B cell (primary cell): ENCODE measurements around the gene DNASE1L2. TPM values are rescaled to one million over a fixed set of nuclear protein-coding genes. Genes with fewer than 3 reads are reported as not detected.

Experiments used
- ATAC-seq: fragments of 200-7000 bp; cut with Tn5 transposase; one replicate; pipeline ENCODE4 v1.10.0; 2021; ENCODE audit warnings: low read depth, mild to moderate bottlenecking, moderate number of reproducible peaks, moderate library complexity
- CTCF ChIA-PET: fragments of 350-600 bp; sonication (Branson Sonifier 250); formaldehyde crosslinking; loops from one replicate; lab custom pipeline; 2021; ENCODE audit warnings: antibody characterized with exemption, inconsistent platforms; lab: Charles Lee
- POLR2A ChIA-PET: fragments of 350-600 bp; sonication (Branson Sonifier 250); formaldehyde crosslinking; loops from one replicate; lab custom pipeline; 2021; ENCODE audit warnings: antibody characterized with exemption; lab: Charles Lee
- DNase-seq: peaks from one replicate; pipeline ENCODE4 v3.0.0; 2013
- H2AFZ ChIP-seq: 2 replicates; pipeline ENCODE4 v1.6.1; 2012; ENCODE audit warnings: mild to moderate bottlenecking, low read depth, low read length; ENCODE audit not compliant: insufficient read depth, poor library complexity, severe bottlenecking
- H3K27ac ChIP-seq, 2 donors: 1 replicate in 1 of 2; 2 replicates in 1 of 2; pipeline ENCODE4 v1.5.1; 2012 to 2013; ENCODE audit warnings: low read length in 2 of 2, mild to moderate bottlenecking in 2 of 2, moderate library complexity in 1 of 2
- H3K27me3 ChIP-seq, 4 experiments: fragments of 200-600 bp in 1 of 4; sonication (generic) in 1 of 4; replicated peaks in 1 of 4; 1 replicate in 2 of 4; 2 replicates in 2 of 4; pipeline versions ENCODE4 v1.6.1 to v1.7.0; 2013 to 2016; ENCODE audit warnings: low read length in 3 of 4, mild to moderate bottlenecking in 2 of 4, mixed read lengths in 1 of 4, moderate library complexity in 1 of 4; ENCODE audit not compliant: insufficient read depth in 4 of 4, control insufficient read depth in 3 of 4; ENCODE audit errors: control extremely low read depth in 1 of 4
- H3K36me3 ChIP-seq, 2 experiments: replicated peaks in 1 of 2; 1 replicate in 1 of 2; 2 replicates in 1 of 2; pipeline versions ENCODE4 v1.6.1 to v1.7.1; 2013; ENCODE audit warnings: low read length in 1 of 2; ENCODE audit not compliant: insufficient read depth in 2 of 2, control insufficient read depth in 1 of 2; ENCODE audit errors: control extremely low read depth in 1 of 2, extremely low read depth in 1 of 2
- H3K4me1 ChIP-seq, 2 donors: fragments of 200-600 bp in 1 of 2; sonication (generic) in 1 of 2; 1 replicate in 1 of 2; 2 replicates in 1 of 2; pipeline versions ENCODE4 v1.5.1 to v1.6.1; 2013 to 2017; ENCODE audit warnings: low read length in 2 of 2; ENCODE audit not compliant: control insufficient read depth in 2 of 2, insufficient read depth in 2 of 2
- H3K4me2 ChIP-seq: replicated peaks from 2 replicates; pipeline ENCODE3; 2012; ENCODE audit warnings: mild to moderate bottlenecking, low read depth, low read length; ENCODE audit not compliant: poor library complexity, severe bottlenecking
- H3K4me3 ChIP-seq, 5 experiments: fragments of 200-600 bp in 1 of 5; sonication (generic) in 1 of 5; 1 replicate in 3 of 5; 2 replicates in 2 of 5; pipeline versions ENCODE4 v1.5.1 to v1.7.0; 2011 to 2016; ENCODE audit warnings: low read length in 4 of 5, mild to moderate bottlenecking in 4 of 5, low read depth in 2 of 5, control low read depth in 1 of 5, moderate library complexity in 1 of 5; ENCODE audit not compliant: insufficient read depth in 1 of 5; ENCODE audit errors: control extremely low read depth in 1 of 5, extremely low read depth in 1 of 5
- H3K79me2 ChIP-seq: fragments of 200-600 bp; sonication (generic); one replicate; pipeline ENCODE4 v1.6.0; 2016; ENCODE audit warnings: low read length; ENCODE audit not compliant: control insufficient read depth, insufficient read depth
- H3K9ac ChIP-seq: fragments of 200-600 bp; sonication (generic); 2 replicates; pipeline ENCODE4 v1.6.1; 2017; ENCODE audit warnings: mild to moderate bottlenecking, low read length, moderate library complexity
- H3K9me3 ChIP-seq, 3 donors: one replicate each; pipeline versions ENCODE4 v1.6.1 to v1.7.1; 2013; ENCODE audit warnings: low read length in 2 of 3; ENCODE audit not compliant: control insufficient read depth in 2 of 3, insufficient read depth in 1 of 3; ENCODE audit errors: control extremely low read depth in 1 of 3
- H4K20me1 ChIP-seq: 2 replicates; pipeline ENCODE4 v1.6.0; 2012; ENCODE audit warnings: mild to moderate bottlenecking, low read length; ENCODE audit not compliant: insufficient read depth, control insufficient read depth, poor library complexity, severe bottlenecking
- H3K27ac Mint-ChIP-seq: one replicate; pipeline ENCODE4 v1.8.0; 2021; ENCODE audit warnings: mixed read lengths
- H3K27me3 Mint-ChIP-seq: one replicate; pipeline ENCODE4 v1.8.0; 2021; ENCODE audit warnings: mixed read lengths
- H3K4me1 Mint-ChIP-seq: one replicate; pipeline ENCODE4 v1.8.0; 2021; ENCODE audit warnings: mixed read lengths
- H3K4me3 Mint-ChIP-seq: one replicate; pipeline ENCODE4 v1.8.0; 2021; ENCODE audit warnings: mixed read lengths
- H3K9me3 Mint-ChIP-seq: one replicate; pipeline ENCODE4 v1.8.0; 2022; ENCODE audit warnings: mixed read lengths; ENCODE audit not compliant: insufficient read depth
- CTCF ChIP-seq: fragments of 200-600 bp; IDR thresholded peaks from one replicate; pipeline ENCODE4 v1.8.0; 2022; ENCODE audit warnings: antibody characterized with exemption, mild to moderate bottlenecking
- EZH2 ChIP-seq: IDR thresholded peaks from 2 replicates; pipeline ENCODE4 v1.6.1; 2012; ENCODE audit warnings: borderline replicate concordance, low read depth, mild to moderate bottlenecking, moderate library complexity, low read length; ENCODE audit not compliant: insufficient read depth, poor library complexity, severe bottlenecking
- WGBS: methylation state at CpG from one replicate; pipeline ENCODE4 v1.1.5; 2013; ENCODE audit warnings: missing lambda C conversion rate; ENCODE audit not compliant: insufficient coverage; 5-methylcytosine and 5-hydroxymethylcytosine counted together
- intact Hi-C: fragments of 100-400 bp; cut with micrococcal nuclease; formaldehyde crosslinking; loops from one replicate; pipeline ENCODE4 v1.10.0; 2022
- polyA plus RNA-seq: library from polyadenylated mRNA; depleted of rRNA; stranded (reverse); fragments of >200 nt; gene quantifications from 2 replicates; pipeline ENCODE4 v1.2.3, GENCODE V29; 2012
- total RNA-seq, 2 donors: library from RNA; stranded (reverse); fragments of 120-200 nt in 1 of 2; gene quantifications; 1 replicate in 1 of 2; 2 replicates in 1 of 2; pipeline versions ENCODE4 v1.2.3 to v1.2.4, GENCODE V29; 2013 to 2022

DNASE1L2 gene
- total and polyA plus RNA-seq, 2 donors (not counting 1 experiment from before 2014, with no cell fraction given) = 1.1 to 1.6 TPM

GRCh38 chr16:2205104-2205966 is 30.9 kb upstream of the DNASE1L2 start, which contains the start of gene MLST8:
Gene MLST8, plus strand, starts transcription at chr16:2205454. Its CDS starts 632 bp downstream, at chr16:2206086.
- Mint-ChIP-seq H3K27ac (peak within 1 kb of the TSS; percentile 94), H3K27me3 (peaks cover 3% of the 10 kb centered on the region), H3K4me3 (peak within 1 kb of the TSS; percentile 87), H3K4me1 (peaks cover 21% of the 10 kb centered on the region), H3K9me3 (no peaks in the 10 kb centered on the region)
- Histone ChIP-seq H3K36me3 (peaks cover 0 to 32% of the 10 kb centered on the region in 2 experiments), H2AFZ (peak within 1 kb of the TSS; percentile 95), H3K4me1 (peaks cover 12 to 22% of the 10 kb centered on the region in 2 donors), H3K9me3 (no peaks in the 10 kb centered on the region), H3K79me2 (peaks cover 22% of the 10 kb centered on the region), H3K9ac (peak within 1 kb of the TSS; percentile 88), H3K4me2 (peak within 1 kb of the TSS; percentile 97), H3K27me3 (no peaks in the 10 kb centered on the region), H3K4me3 (peak within 1 kb of the TSS; percentile 73 to 94 (median 76)), H3K27ac (peak within 1 kb of the TSS; percentile 86 to 89), H4K20me1 (no peaks in the 10 kb centered on the region)
- intact Hi-C loops = loop anchor here (1.0 to 2.0 kb wide), 6 partner anchors 10 to 308 kb away; partner anchors contain the start of genes ATP6V0C, E4F1, ECI1 and RNPS1
- under 1% methylated on average over 76 of the region's 93 CpGs for WGBS
- POLR2A ChIA-PET = interaction anchor here (0.6 to 2.2 kb wide), 9 partner anchors 11 to 1793 kb away, joined by 3 to 16 read pairs (median 6); partner anchors contain the start of genes ECI1, FLYWCH2, RNPS1 and TRAF7
- DNase-seq = peak; percentile 98
- CTCF ChIA-PET = interaction anchor here (1.0 to 3.4 kb wide), 4 partner anchors 10 to 50 kb away, joined by 3 to 20 read pairs (median 4); partner anchors contain the start of genes ECI1 and TRAF7
- ATAC-seq = peak; percentile 90
- TF ChIP-seq EZH2 (no peak), CTCF (peak; percentile 32)
